Measurements from ENCODE around the gene TTYH3. TPM values are rescaled to one million over a fixed set of nuclear protein-coding genes. Genes with fewer than 3 reads are reported as not detected.

The TTYH3 gene
- total and polyA plus RNA-seq, 2 of the 13 experiments (the other 11 are each of a cell fraction or from before 2014, with no cell fraction given): 26.3 to 50.0 TPM

DNA sequence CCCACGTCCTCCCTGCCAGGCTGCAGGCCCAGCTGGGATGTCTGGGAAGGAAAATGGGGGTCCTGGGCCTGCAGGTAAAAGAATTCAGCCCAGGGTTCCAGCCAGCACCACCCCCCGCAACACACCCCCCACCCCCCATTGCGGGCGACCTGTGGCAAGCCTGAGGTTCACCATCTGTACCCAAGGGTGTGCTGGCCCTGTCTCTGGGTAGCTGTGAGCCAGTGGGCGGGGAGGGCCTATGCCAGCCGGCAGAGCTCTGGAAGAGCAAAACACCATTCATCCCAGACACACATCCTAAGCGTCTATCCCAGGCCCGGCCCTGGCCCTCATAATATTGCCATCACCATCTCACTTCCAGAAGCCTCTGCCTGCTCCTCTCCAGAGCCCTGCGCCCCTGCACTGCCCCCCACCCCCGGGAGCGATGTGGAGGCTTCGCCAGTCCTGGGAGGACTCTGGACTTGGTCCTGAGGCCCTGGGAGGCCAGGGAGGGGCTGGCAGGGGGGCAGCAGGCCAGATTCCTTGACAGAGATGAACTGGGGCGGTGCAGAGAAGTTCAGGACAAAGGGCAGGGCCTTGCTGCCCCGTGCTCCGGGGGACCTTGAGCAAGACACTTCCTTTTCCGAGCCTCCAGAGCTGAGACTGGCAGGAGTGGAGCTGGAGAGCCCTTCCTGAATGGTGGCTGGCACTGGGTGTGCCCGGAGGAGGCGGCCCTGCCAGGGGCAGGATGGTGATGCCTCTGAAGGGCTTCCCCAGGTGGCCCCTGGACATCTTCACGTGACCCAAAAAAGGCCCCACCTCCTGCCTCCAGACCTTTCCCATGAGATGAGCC lies 8.7 kb upstream of the TTYH3 start (continued):
- TF ChIP-seq ZBTB40 (IDR thresholded peaks at IDR 0.05) (no peak), ZBTB40 (CRISPR knock-in tag; IDR thresholded peaks at IDR 0.05) (no peak; the same call in 1 of the 2 replicates), PRMT3 (CRISPR knock-in tag; IDR thresholded peaks at IDR 0.05; ENCODE audit: borderline replicate concordance, low read depth) (no peak), ZNF207 (IDR thresholded peaks at IDR 0.05; ENCODE audit: borderline replicate concordance) (no peak), TBP (CRISPR knock-in tag; IDR thresholded peaks at IDR 0.05) (no peak), GABPB1 (CRISPR knock-in tag; IDR thresholded peaks at IDR 0.05) (peak; percentile 67), ZNF263 (CRISPR knock-in tag; IDR thresholded peaks at IDR 0.05) (peak; percentile 99), ZNF704 (CRISPR knock-in tag; IDR thresholded peaks at IDR 0.05; ENCODE audit: borderline replicate concordance) (0 out of 2 replicates have a peak, but pooled peaks have one; percentile 35), ZNF101 (CRISPR knock-in tag; IDR thresholded peaks at IDR 0.05; ENCODE audit: borderline replicate concordance, low read depth) (no peak), ZSCAN29 (CRISPR knock-in tag; conservative IDR thresholded peaks at IDR 0.05) (0 out of 2 replicates have a peak, but pooled peaks have one; percentile 71), CENPX (CRISPR knock-in tag; IDR thresholded peaks at IDR 0.05) (no peak), ZNF883 (CRISPR knock-in tag; IDR thresholded peaks at IDR 0.05; ENCODE audit: not compliant biosample characterization) (no peak), FOXK2 (IDR thresholded peaks at IDR 0.05) (no peak), TAF1 (CRISPR knock-in tag; IDR thresholded peaks at IDR 0.05) (peak; percentile 38; the same call in 1 of the 2 replicates)
- TF ChIP-seq, protein P1, sequence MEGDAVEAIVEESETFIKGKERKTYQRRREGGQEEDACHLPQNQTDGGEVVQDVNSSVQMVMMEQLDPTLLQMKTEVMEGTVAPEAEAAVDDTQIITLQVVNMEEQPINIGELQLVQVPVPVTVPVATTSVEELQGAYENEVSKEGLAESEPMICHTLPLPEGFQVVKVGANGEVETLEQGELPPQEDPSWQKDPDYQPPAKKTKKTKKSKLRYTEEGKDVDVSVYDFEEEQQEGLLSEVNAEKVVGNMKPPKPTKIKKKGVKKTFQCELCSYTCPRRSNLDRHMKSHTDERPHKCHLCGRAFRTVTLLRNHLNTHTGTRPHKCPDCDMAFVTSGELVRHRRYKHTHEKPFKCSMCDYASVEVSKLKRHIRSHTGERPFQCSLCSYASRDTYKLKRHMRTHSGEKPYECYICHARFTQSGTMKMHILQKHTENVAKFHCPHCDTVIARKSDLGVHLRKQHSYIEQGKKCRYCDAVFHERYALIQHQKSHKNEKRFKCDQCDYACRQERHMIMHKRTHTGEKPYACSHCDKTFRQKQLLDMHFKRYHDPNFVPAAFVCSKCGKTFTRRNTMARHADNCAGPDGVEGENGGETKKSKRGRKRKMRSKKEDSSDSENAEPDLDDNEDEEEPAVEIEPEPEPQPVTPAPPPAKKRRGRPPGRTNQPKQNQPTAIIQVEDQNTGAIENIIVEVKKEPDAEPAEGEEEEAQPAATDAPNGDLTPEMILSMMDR (CRISPR knock-in tag; IDR thresholded peaks at IDR 0.05): peak; percentile 19; the same call in 1 of the 2 replicates

Data from HepG2 (cell line).